Upper lobe of left lung (tissue), 6 donors: ENCODE measurements around the gene ATP5F1C. TPM values are rescaled to one million over a fixed set of nuclear protein-coding genes. Genes with fewer than 3 reads are reported as not detected.

Experiments used
- ATAC-seq, 2 donors: fragments of 200-7000 bp; cut with Tn5 transposase; one replicate each; pipeline ENCODE4 v1.9.1; 2022; ENCODE audit warnings: mild to moderate bottlenecking in 2 of 2, moderate library complexity in 2 of 2; ENCODE audit not compliant: low FRiP score in 2 of 2
- DNase-seq, 2 donors: peaks; one replicate each; pipeline ENCODE4 v3.0.0-alpha.2; 2019 to 2020
- H3K27ac ChIP-seq, 4 donors: fragments of 200-600 bp; sonication (generic); one replicate each; pipeline ENCODE4 v1.5.1; 2016 to 2019
- H3K27me3 ChIP-seq, 4 donors: fragments of 200-600 bp; sonication (generic); one replicate each; pipeline ENCODE4 v1.5.1; 2017 to 2019
- H3K36me3 ChIP-seq, 4 donors: fragments of 200-600 bp; sonication (generic); one replicate each; pipeline ENCODE4 v1.5.1; 2016 to 2019
- H3K4me1 ChIP-seq, 4 donors: fragments of 200-600 bp; sonication (generic); one replicate each; pipeline ENCODE4 v1.5.1; 2018 to 2019
- H3K4me3 ChIP-seq, 4 donors: fragments of 200-600 bp; sonication (generic); one replicate each; pipeline ENCODE4 v1.5.1; 2017 to 2019; ENCODE audit warnings: mild to moderate bottlenecking in 2 of 4, moderate library complexity in 1 of 4
- H3K9me3 ChIP-seq, 4 donors: fragments of 200-600 bp; sonication (generic); one replicate each; pipeline ENCODE4 v1.5.1; 2018 to 2019
- CTCF ChIP-seq, 6 experiments: fragments of 450-650 bp in 4 of 6; fragments of 200-600 bp in 2 of 6; sonication (generic) in 2 of 6; IDR thresholded peaks; one replicate each; pipeline ENCODE4 v1.5.1; 2016 to 2019; ENCODE audit warnings: antibody characterized with exemption in 6 of 6
- EP300 ChIP-seq, 4 donors: sonication (generic); formaldehyde crosslinking; IDR thresholded peaks; one replicate each; pipeline ENCODE4 v1.5.1; 2017; ENCODE audit warnings: antibody characterized with exemption in 4 of 4, control low read depth in 2 of 4
- POLR2A ChIP-seq, 4 donors: fragments of 450-650 bp; IDR thresholded peaks; one replicate each; pipeline ENCODE4 v1.5.1; 2016 to 2017; ENCODE audit warnings: antibody characterized with exemption in 4 of 4, mild to moderate bottlenecking in 2 of 4
- POLR2AphosphoS5 ChIP-seq, 2 donors: sonication (generic); formaldehyde crosslinking; IDR thresholded peaks; one replicate each; pipeline ENCODE4 v1.5.1; 2017; ENCODE audit warnings: antibody characterized with exemption in 2 of 2
- WGBS, 2 donors: methylation state at CpG; one replicate each; pipeline ENCODE4 v1.1.5; 2017 to 2018; 5-methylcytosine and 5-hydroxymethylcytosine counted together
- total RNA-seq, 6 donors: library from RNA; depleted of rRNA in 4 of 6; stranded (reverse); fragments of >200 nt in 4 of 6; gene quantifications; one replicate each; pipeline versions ENCODE4 v1.1.0 to v1.2.1, GENCODE V29; 2016 to 2021
- donor health status: DM: no; HTN: no; CAD: no; lungs with moderate emphysema.
- donor health status: DM: no; HTN: yes; CAD: no; lungs with severe emphysema.

Gene ATP5F1C
- total RNA-seq, 6 donors from 2014 or later: 130 to 237 (median 165) TPM

GRCh38 chr10:7855205-7855604 lies 67.2 kb downstream of the ATP5F1C start:
- 90 to 92% methylated on average over 4 of the region's 4 CpGs for WGBS, 2 donors
- DNase-seq (no peak), ATAC-seq (no peak)
- Histone ChIP-seq H3K9me3 (no peaks in the 10 kb centered on the region), H3K4me1 (peaks cover 7 to 11% (median 8%) of the 10 kb centered on the region in 4 donors), H3K27ac (no peak overlapping the region), H3K4me3 (no peak overlapping the region), H3K27me3 (no peaks in the 10 kb centered on the region), H3K36me3 (no peaks in the 10 kb centered on the region)
- TF ChIP-seq EP300 (IDR thresholded peaks at IDR 0.05) (no peak), CTCF (IDR thresholded peaks at IDR 0.05) (no peak), POLR2A (IDR thresholded peaks at IDR 0.05) (no peak), POLR2AphosphoS5 (IDR thresholded peaks at IDR 0.05) (no peak)

DNA sequence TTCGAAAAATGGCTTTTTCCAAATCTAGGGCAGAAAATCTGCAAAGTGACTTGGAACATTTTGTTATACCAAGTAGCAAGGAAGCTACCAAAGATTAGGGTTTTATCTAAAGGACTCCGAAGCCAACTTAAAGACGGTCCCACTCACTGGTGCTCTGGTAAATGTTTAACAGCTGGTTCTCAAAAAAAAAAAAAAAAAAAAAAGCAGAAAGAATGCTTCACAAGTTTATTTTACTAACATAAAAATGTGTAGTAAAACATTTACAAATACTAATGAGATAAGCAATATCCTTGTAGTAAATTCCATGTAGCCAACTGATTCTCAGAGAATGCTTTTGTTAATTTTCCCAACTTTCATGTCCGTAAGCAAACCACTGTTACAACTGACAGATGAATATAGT lies 68.7 kb downstream of the ATP5F1C start:
- Histone ChIP-seq H3K27ac (no peak overlapping the region), H3K4me3 (no peak overlapping the region), H3K27me3 (no peaks in the 10 kb centered on the region), H3K9me3 (peaks cover 3 to 13% (median 10%) of the 10 kb centered on the region in 4 donors), H3K36me3 (no peaks in the 10 kb centered on the region), H3K4me1 (peaks cover 7 to 11% (median 8%) of the 10 kb centered on the region in 4 donors)
- TF ChIP-seq CTCF (IDR thresholded peaks at IDR 0.05): no peak
- TF ChIP-seq POLR2AphosphoS5 (IDR thresholded peaks at IDR 0.05): no peak
- TF ChIP-seq POLR2A (IDR thresholded peaks at IDR 0.05): no peak
- no peak for TF ChIP-seq EP300 (IDR thresholded peaks at IDR 0.05)
- 41 to 60% methylated on average over 3 to 4 of the region's 4 CpGs for WGBS, 2 donors
- DNase-seq: no peak
- no peak for ATAC-seq

GRCh38 chr10:7857262-7857661 lies 69.3 kb downstream of the ATP5F1C start:
- no peak overlapping the region for H3K4me3 ChIP-seq
- 44 to 57% methylated on average over 4 of the region's 4 CpGs for WGBS, 2 donors
- ATAC-seq: no peak
- no peaks in the 10 kb centered on the region for H3K27me3 ChIP-seq
- H3K27ac ChIP-seq: no peak overlapping the region
- H3K36me3 ChIP-seq: no peaks in the 10 kb centered on the region
- peaks cover 7 to 19% (median 16%) of the 10 kb centered on the region in 4 donors for H3K9me3 ChIP-seq
- TF ChIP-seq CTCF (IDR thresholded peaks at IDR 0.05) (no peak), POLR2A (IDR thresholded peaks at IDR 0.05) (no peak), POLR2AphosphoS5 (IDR thresholded peaks at IDR 0.05) (no peak)
- DNase-seq: no peak
- peaks cover 7 to 11% (median 8%) of the 10 kb centered on the region in 4 donors for H3K4me1 ChIP-seq

Other genes starting within 250 kb of the ATP5F1C start
- 10 to 100 TPM in 5 of 6 donors, 1 to 10 TPM in 1; 9.7 to 21.0 (median 11.6) TPM for gene ITIH5, start 121.2 kb upstream of the ATP5F1C start, total RNA-seq
- 1 to 10 TPM in 1 of 6 donors, under 1 TPM in 2, not detected in 3; 0.61 to 1.5 (median 0.61) TPM for gene ITIH2, start 84.9 kb upstream of the ATP5F1C start, total RNA-seq
- 10 to 100 TPM in 2 of 6 donors, 1 to 10 TPM in 4; 5.9 to 14.7 (median 9.5) TPM for gene KIN, start 184 bp upstream of the ATP5F1C start, total RNA-seq
- 10 to 100 TPM in 3 of 6 donors, 1 to 10 TPM in 3; 6.8 to 16.8 (median 10.1) TPM for gene TAF3, start 30.3 kb downstream of the ATP5F1C start, total RNA-seq